RWPE1 (cell line): ENCODE measurements around the gene SHLD2.
A peak's percentile ranks its signal among the peaks of the same experiment; 100 is the strongest.
"Not testable (repeated sequence)": the region's sequence is repeated elsewhere in the genome, so short reads cannot be mapped to it uniquely, and the experiment has no call there.

Experiments
- CTCF ChIA-PET: fragments of 350-600 bp; sonication (Branson Sonifier 250); formaldehyde crosslinking; extraction: SDS; loops from one replicate; lab custom pipeline; 2021; lab: Yijun Ruan, JAX
- POLR2A ChIA-PET: fragments of 400-600 bp; formaldehyde crosslinking; extraction: SDS; loops from one replicate; lab custom pipeline; 2020; ENCODE audit warnings: antibody characterized with exemption; ENCODE audit not compliant: low non-redundant PET; lab: Yijun Ruan, JAX
- DNase-seq: peaks from one replicate; pipeline ENCODE4 v3.0.0; 2012; ENCODE audit warnings: low spot score
- H3K27ac ChIP-seq: fragments of 450-650 bp; 2 replicates; pipeline ENCODE4 v1.5.1; 2017

The SHLD2 gene

DNA sequence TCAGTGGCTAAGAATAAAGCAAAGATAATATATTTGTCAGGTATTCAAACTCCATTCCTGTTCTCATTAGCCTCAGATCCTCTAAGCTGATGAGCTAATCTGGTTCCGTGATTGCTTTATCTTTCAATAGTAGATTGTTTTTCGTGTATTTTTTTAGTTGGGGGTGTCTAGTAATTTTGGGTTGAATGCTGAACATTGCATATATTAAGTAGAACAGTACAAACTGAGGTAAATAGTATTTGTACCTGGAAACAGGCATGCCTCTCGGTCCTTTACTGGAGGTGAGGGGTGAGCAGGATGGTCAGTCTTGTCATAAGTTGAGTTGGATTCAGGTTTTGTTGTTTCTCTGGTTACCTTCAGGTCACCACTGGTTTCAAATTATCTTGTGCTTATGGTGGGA, 92.6 kb downstream of the SHLD2 start:
- POLR2A ChIA-PET, H3K27ac ChIP-seq, CTCF ChIA-PET, DNase-seq: not testable (repeated sequence)

DNA sequence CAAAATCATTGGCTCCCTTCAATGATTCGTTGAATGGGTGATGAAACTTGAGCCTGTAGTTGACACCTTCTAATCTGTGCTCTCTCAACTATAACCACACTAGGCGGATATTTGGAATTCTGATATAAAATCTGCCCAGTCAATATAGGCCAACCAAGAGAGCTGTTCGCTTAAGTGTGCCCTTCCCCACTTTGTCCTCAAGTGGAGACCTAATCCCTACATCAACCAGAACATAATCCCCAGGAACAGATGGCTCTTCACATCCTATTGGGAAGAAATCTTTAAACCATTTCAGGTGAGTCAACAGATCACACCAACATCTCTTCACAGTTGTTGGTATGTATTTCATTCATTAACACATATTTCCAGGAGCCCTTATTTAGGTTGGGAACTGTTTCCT, 96.8 kb downstream of the SHLD2 start:
- CTCF ChIA-PET, DNase-seq, H3K27ac ChIP-seq, POLR2A ChIA-PET: not testable (repeated sequence)

DNA sequence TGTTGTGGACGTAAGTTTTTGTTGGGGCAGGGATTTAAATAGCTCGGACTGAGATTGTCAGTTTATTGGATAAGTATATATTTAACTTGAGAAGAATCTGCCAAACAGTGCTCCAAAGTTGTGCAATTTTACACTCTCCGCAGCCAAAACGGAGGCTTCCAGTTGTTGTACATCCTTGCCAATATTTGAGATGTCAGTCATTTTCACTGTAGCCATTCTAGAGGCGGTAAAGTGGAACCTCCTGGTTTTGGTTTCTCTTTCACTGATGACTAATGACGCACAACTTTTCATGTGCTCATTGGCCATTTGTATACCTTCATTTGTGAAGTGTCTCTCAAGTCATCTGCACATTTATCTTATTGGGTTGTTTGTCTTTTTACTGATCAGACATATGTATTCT, 105.9 kb downstream of the SHLD2 start:
- POLR2A ChIA-PET, H3K27ac ChIP-seq, CTCF ChIA-PET: not testable (repeated sequence)
- peak; percentile 39 for DNase-seq

DNA sequence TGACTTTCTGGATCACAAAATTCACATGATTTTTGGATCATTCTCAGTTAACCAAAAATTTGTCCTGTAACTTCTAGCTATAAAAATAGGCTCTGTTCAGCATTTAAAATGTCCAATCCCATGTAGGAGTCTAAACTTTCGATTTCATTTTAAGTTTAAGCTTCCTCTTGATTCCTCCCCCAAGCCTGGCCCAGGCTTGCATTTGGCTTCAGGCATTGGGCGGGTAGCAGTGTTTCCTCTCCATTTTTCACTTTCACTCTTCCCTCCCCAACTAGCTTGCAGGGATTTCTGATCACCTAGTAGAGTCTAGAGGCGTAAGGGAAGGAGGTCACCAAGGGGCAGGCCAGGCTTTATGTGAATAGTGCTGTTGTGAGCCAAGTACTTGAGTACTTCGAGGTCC, 109.8 kb downstream of the SHLD2 start:
- CTCF ChIA-PET, DNase-seq, POLR2A ChIA-PET, H3K27ac ChIP-seq: not testable (repeated sequence)

DNA sequence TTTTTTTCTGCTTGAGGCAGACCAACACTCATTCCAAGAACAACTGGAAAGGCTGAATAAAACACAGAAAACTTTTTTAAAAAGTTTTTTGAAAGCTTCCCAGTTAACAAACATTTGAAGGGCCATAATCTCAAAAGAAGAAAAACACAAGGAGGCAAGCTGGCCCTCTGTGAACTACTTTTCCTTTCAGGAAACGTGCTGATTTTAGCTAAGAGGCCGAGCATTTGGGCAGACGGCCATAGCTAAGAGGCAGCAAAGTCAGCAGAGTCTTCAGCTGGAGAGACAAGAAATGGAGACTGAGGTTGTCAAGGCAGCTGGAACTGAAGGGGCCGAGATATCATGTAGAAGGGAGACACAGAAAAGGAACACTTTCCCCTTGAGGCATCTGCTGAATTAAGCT, 111.9 kb downstream of the SHLD2 start:
- CTCF ChIA-PET, DNase-seq, POLR2A ChIA-PET, H3K27ac ChIP-seq: not testable (repeated sequence)

DNA sequence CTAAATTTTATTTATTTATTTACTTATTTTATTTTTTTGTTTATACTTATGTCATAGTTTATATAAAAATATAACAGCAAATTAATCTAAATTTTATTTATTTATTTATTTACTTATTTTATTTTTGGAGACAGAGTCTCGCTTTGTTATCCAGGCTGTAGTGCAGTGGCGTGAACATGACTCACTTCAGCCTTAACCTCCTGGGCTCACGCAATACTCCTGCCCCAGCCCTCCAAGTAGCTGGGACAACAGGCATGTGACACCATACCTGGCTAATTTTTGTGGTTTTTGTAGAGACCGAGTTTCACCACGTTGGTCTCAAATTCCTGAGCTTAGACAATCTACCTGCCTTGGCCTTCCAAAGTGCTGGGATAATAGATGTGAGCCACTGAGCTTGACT, 115.3 kb downstream of the SHLD2 start:
- H3K27ac ChIP-seq, CTCF ChIA-PET, POLR2A ChIA-PET, DNase-seq: not testable (repeated sequence)

DNA sequence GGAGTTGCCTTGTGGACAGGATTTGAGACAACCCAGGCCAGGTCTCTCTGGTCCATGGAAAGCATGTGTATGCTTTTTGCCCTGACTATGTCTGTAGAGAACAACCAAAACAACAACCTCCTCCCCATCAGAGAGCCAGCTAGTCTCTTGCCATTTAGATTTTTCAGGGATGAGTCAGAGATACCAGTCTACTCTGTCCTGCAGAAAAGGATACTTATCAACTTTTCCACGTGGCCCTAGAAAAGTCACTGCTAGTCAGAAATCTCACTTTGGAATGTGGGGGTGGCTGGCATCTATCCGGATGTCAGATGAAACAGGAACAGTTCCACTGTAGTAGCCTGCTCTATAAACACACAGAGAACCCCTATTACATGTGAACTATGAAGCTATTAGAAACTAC, 116.8 kb downstream of the SHLD2 start:
- CTCF ChIA-PET, DNase-seq, POLR2A ChIA-PET, H3K27ac ChIP-seq: not testable (repeated sequence)

DNA sequence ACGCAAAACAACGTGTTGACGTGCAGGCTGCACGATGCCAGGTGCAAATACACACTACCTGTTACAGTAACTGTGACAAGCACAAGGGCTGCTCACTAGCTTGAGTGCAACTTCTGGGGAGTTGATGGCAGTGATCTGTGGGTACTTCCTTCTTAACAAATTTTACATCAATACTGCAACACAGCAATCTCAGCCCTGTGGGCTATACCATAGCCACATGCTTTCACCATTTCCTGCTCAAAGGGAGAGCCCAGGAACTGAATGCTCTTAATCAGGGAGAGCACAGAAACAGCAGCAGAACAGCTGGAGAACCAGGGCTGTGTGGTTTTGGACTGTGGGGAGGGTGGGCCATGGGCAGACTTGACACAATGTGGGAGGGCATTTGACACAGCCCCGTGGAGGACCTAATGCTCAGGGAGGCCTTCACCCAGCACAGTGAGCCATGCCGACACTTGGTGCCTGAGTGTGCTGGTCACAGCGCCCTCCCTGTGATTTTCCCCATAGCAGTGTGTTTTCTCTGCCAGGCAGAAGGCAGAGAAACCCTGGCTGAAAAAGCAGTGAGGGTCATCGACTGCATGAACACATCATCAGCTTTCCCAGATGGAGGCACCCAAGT, 118.3 kb downstream of the SHLD2 start:
- DNase-seq, CTCF ChIA-PET, H3K27ac ChIP-seq, POLR2A ChIA-PET: not testable (repeated sequence)

DNA sequence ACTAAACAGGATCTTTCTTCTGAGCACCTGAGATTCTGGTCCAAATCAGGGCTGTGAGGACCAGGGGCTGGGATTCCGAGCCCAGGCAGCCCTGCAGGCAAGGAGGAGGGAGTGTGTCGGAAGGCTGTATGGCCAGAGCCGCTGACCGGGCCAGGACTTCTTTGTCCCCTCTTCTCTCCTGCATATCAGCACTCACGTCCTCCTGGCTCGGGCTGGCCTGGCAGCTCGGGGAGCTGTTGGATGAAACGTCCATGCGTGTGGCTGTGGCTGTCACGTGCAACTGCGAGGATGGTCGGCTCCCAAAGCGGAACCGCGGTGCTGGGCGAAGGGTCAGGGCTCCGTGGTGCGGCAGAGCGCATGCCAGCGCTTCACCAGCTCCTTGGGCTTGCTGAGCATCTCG, 118.8 kb downstream of the SHLD2 start:
- CTCF ChIA-PET, H3K27ac ChIP-seq, POLR2A ChIA-PET, DNase-seq: not testable (repeated sequence)

DNA sequence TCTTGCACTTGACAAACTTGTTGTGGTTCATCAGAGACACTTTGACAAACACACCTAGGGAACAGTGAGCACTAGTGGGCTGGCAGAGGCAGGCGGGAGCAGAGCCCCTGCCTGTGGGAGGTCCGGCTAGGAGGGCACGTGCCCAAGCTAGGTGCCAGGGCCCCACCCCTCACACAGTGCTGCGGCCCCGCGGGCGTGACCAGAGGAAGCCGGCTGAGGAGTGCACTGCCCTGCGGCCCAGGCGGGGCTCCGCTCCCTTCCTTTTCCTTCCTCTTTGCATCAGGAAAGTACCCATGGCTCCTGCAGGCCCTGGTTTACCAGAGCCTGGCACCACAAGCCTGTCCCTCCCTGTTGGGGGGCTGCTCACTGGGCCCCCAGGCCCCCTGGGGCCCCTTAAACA, 121.1 kb downstream of the SHLD2 start:
- DNase-seq, H3K27ac ChIP-seq, POLR2A ChIA-PET: not testable (repeated sequence)
- CTCF ChIA-PET: interaction anchor here (0.6 kb wide), 1 partner anchor 1637 kb away, joined by 3 read pairs; no protein-coding TSS in a partner anchor

DNA sequence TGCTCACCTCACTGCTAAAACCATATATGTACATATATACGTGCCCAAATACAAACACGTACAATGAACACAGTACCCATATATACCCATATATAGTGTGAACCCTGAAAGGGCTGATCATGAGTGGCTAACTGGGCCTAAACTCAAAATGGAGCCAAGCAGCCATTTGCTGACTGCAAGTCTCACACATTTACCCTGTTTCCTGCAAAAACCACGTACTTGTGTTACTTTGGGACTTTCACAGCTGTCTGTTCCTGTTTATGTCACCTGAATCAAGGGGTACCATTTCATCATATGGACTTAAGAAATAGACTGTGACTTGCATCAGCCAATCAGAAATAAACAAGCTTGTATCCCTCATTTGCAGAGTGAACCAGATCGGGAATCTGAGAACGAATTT, 124.4 kb downstream of the SHLD2 start:
- CTCF ChIA-PET, DNase-seq, H3K27ac ChIP-seq, POLR2A ChIA-PET: not testable (repeated sequence)

DNA sequence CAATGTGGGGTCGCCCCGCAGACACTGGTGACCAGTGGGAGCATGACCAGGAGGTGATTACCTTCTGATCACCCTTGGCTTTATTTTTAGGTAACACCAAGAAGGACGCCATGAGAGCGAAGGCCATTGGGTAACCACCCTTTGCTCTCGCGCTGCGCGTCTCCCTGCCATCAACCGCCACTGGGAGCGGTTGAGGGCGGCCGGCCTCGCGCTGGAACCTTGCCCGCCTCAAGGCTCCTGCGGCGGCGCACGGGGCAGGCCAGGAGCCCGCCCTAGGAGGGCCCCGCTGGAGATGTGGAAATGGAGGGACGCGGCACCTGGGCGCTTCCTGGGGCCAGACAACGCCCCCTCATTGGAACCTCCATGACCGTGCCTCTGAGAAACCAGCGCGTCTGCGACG, 127.8 kb downstream of the SHLD2 start:
- CTCF ChIA-PET, POLR2A ChIA-PET, H3K27ac ChIP-seq, DNase-seq: not testable (repeated sequence)

DNA sequence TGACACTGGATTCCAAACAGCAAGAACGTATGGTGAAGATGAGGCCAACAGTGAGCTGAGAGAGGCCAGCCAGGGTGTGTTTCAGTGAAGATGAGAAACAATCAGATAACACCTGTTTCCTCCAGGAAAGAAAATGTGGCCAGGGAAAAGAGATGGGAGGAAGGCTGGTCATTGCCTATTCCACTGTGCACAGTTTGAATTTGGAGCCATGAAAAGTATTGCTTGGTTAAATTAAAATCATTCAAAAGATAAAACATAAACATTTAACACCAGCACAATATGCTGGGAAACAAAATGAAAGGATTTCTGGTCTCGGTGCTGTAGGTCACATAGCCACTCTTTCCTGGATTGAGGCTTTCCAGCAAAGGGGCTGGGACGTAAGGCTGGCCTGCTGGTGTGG, 130.1 kb downstream of the SHLD2 start, which contains the start of gene NUTM2A:
NUTM2A (plus strand) TSS at position 301 of the 400 bp plus-strand sequence. CDS start 383 bp downstream, outside the sequence.
- POLR2A ChIA-PET, DNase-seq, H3K27ac ChIP-seq, CTCF ChIA-PET: not testable (repeated sequence)

DNA sequence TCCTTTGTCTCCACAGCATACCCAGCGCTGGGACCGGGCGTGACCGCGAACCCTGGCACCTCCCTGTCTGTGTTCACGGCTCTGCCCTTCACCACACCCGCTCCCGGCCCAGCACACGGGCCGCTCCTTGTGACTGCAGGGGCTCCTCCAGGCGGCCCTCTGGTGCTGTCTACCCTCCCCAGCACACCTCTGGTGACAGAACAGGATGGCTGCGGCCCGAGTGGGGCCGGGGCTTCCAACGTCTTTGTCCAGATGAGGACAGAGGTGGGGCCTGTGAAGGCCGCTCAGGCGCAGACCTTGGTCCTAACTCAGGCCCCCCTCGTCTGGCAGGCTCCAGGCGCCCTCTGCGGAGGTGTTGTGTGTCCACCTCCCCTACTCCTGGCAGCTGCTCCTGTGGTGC, 133.2 kb downstream of the SHLD2 start:
- POLR2A ChIA-PET, DNase-seq, CTCF ChIA-PET, H3K27ac ChIP-seq: not testable (repeated sequence)

DNA sequence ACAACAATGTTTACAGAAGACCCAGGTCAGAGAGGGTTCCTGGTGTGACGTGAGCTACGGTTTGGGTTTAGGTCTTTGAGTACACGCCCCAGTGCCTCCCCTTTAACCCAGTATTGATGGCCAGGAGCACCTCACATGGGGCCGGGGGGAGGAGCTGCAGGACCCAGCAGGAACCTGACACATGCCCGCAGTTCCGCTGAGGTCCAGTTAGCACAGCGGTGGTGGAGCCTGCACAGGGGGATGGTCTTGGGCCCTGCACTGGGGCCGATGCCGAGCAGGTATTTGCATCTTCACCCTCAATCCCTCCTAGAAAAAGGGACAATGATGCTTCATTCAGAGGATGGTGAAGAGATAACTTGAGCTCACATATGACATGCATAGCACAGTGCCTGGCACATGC, 134.2 kb downstream of the SHLD2 start:
- H3K27ac ChIP-seq, DNase-seq, POLR2A ChIA-PET, CTCF ChIA-PET: not testable (repeated sequence)

DNA sequence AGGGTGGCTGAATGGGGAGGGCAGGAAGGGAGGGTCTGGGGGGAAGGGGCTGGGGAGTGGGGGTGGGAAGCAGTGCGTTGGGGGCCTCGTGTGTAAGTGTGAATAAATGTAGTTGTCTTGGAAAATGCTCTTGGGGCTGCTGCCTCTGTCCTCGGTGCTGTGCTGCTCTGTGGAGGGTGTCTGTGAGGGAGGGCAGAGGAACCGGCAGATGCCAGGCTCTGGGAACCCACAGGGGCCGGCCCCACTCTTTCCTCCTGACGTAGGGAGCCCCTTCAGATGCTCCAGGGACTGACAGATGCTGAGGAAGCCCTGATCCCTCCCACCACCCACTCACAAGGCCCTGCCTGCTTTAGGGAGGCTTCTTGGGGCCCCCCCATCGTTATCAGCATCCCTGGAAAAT, 139.8 kb downstream of the SHLD2 start:
- POLR2A ChIA-PET, DNase-seq, CTCF ChIA-PET, H3K27ac ChIP-seq: not testable (repeated sequence)

DNA sequence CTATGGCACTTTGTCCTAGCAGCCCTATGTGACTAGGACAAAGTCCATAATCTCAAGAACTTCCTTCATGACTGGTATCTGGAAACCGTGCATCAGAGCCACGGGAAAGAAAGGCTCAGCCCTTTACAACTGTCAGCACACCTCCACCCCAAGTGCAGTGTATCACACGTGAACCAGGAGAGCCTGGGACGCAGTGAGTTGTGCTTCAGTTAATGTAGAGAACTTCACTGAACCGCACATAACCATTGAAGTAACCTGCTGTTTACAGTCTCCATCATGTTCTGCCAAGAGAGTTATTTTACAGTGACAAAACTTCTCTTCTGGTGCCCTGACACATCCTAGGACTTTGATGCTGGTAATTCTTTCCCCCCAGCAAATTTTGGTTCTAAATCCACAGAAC, 142.2 kb downstream of the SHLD2 start:
- POLR2A ChIA-PET, DNase-seq, H3K27ac ChIP-seq, CTCF ChIA-PET: not testable (repeated sequence)

DNA sequence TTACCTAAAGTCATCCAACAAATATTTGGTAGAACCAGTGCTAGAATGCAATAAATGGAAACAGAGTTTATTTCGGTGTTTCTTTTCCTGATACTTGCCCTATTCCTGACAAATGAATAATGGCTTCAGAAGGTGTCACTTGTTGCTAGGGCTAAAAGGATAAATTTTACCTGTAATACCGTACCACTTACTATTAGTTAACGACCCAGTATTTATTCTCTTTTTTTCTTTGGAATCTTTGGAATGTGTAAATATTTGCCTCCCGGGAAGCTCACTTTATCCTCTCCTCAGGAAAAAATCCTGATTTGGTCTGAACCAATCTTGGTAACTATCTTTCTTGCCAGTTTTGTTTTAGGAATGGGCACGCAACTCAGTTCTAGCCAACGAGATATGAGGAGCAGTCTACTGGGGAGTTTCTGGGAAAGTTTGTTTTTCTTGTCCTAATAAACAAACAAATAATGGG, 144.4 kb downstream of the SHLD2 start:
- POLR2A ChIA-PET, H3K27ac ChIP-seq, CTCF ChIA-PET, DNase-seq: not testable (repeated sequence)
